Heart left ventricle (tissue), 16 donors: ENCODE measurements around the gene PHB1. TPM values are rescaled to one million over a fixed set of nuclear protein-coding genes. Genes with fewer than 3 reads are reported as not detected.

ENCODE experiments used
- ATAC-seq, 4 donors: fragments of 200-7000 bp; cut with Tn5 transposase; one replicate each; pipeline ENCODE4 v1.9.1; 2020 to 2022; ENCODE audit warnings: moderate library complexity in 4 of 4, mild to moderate bottlenecking in 3 of 4, moderate number of reproducible peaks in 1 of 4
- DNase-seq, 5 donors: peaks; one replicate each; pipeline ENCODE4 v3.0.0-alpha.2; 2020
- H3K27ac ChIP-seq, 12 donors: fragments of 200-600 bp; sonication (generic) in 4 of 12; one replicate each; pipeline versions ENCODE4 v1.5.0 to v1.8.0; 2016 to 2022; ENCODE audit warnings: mild to moderate bottlenecking in 2 of 12
- H3K27me3 ChIP-seq, 9 donors: fragments of 200-600 bp; sonication (generic) in 2 of 9; one replicate each; pipeline versions ENCODE4 v1.5.1 to v1.8.0; 2016 to 2022; ENCODE audit warnings: mild to moderate bottlenecking in 3 of 9
- H3K36me3 ChIP-seq, 9 donors: fragments of 200-600 bp; sonication (generic) in 2 of 9; one replicate each; pipeline versions ENCODE4 v1.5.0 to v1.8.0; 2018 to 2022; ENCODE audit warnings: mild to moderate bottlenecking in 2 of 9
- H3K4me1 ChIP-seq, 12 donors: fragments of 200-600 bp; sonication (generic) in 4 of 12; one replicate each; pipeline versions ENCODE4 v1.5.0 to v1.8.0; 2016 to 2022; ENCODE audit warnings: mild to moderate bottlenecking in 3 of 12
- H3K4me3 ChIP-seq, 12 donors: fragments of 200-600 bp; sonication (generic) in 4 of 12; one replicate each; pipeline versions ENCODE4 v1.5.0 to v1.8.0; 2017 to 2022; ENCODE audit warnings: mild to moderate bottlenecking in 9 of 12, moderate library complexity in 4 of 12
- H3K9me3 ChIP-seq, 12 donors: fragments of 200-600 bp; sonication (generic) in 4 of 12; one replicate each; pipeline versions ENCODE4 v1.5.0 to v1.8.0; 2016 to 2022; ENCODE audit warnings: mild to moderate bottlenecking in 1 of 12
- POLR2A ChIP-seq, 2 donors: fragments of 450-650 bp; IDR thresholded peaks; one replicate each; pipeline ENCODE4 v1.6.1; 2017; ENCODE audit warnings: antibody characterized with exemption in 2 of 2, mild to moderate bottlenecking in 2 of 2, moderate library complexity in 2 of 2
- WGBS, 4 donors: extraction: QIAGEN DNeasy Blood & Tissue Kit in 2 of 4; methylation state at CpG; one replicate each; pipeline versions ENCODE4 v1.1.5 to v1.1.7; 2013 to 2018; 5-methylcytosine and 5-hydroxymethylcytosine counted together
- intact Hi-C, 10 donors: fragments of 100-400 bp; cut with DNase I; formaldehyde crosslinking; loops; one replicate each; pipeline versions ENCODE4 v1.11.1 to v1.14.2; 2022
- polyA plus RNA-seq, 2 donors: library from polyadenylated mRNA; stranded (reverse); fragments of 200-250 nt; gene quantifications; one replicate each; pipeline ENCODE4 v1.2.3, GENCODE V29; 2013
- total RNA-seq, 9 donors: library from RNA; depleted of rRNA in 2 of 9; stranded (reverse); fragments of >200 nt in 2 of 9; fragmentation: NEBNext Ultra II Directional in 3 of 9; extraction: Animal tissue kit (Norgen Biotek cat#: 25700) in 3 of 9; gene quantifications; one replicate each; pipeline versions ENCODE4 v1.1.0 to v1.2.4, GENCODE V29; 2016 to 2023
- TF ChIP-seq, protein P1 (sequence below), 12 donors: fragments of 200-600 bp; sonication (generic) in 4 of 12; IDR thresholded peaks; one replicate each; pipeline versions ENCODE4 v1.5.0 to v1.8.0; 2018 to 2022; ENCODE audit warnings: antibody characterized with exemption in 12 of 12, mild to moderate bottlenecking in 5 of 12
- donor health status: ischemic (EF 13 %, LVEDD 7.1; RV severe dilation, severe dysfunction).
- donor health status: healthy with polysubstance abuse.
- donor health status: DM: no; HTN: yes; CAD: no.
- donor health status: DM: no; HTN: no; CAD: no.
- donor health status: ischemic (EF 25% LVEDD 6.9; RV normal size, moderate dysfunction).
- donor health status: ischemic (EF 25% LVEDD 5.7; RV mildly dilated, moderate dysfunction).
- donor health status: healthy.
- donor health status: DM: yes; HTN: yes; CAD: no.
- donor health status: ischemic (EF 35%, LVEDD 5.7; RV mildly dilated, moderate dysfunction).
- donor health status: nonischemic (EF 11% LVEDD 7.7; RV severe dilation, severe dysfunction).
- donor health status: DM: yes; HTN: yes; CAD: no.
- donor health status: PGD.
- donor health status: ischemic (EF 29% LVEDD 5.4; RV normal size, mild dysfunction).
- donor health status: nonischemic (EF 23%, LVEDD 6.1; RV moderate dilation, normal function).

The PHB1 gene
- total and polyA plus RNA-seq, 11 donors: 125 to 328 (median 211) TPM

DNA sequence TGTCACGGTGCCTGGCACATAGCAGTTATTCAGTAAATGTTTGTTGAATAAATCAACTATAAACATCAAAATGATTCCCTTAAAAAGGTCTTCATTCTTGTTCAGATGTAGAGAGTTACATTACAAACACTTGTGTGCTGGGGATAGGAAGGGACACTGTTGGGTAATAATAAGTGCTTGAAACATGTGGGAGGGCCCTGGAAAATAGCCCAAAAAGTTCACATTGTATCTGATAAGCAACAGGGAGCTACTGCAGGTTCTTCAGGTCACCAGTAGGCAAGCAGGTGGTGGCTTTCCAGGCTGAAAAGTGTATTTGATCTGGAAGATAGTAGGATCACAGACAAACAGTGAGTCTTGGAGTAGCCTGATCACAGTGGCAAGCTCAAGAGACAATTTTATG is 33.6 kb downstream of the PHB1 start:
- intact Hi-C loops: no loop called here
- Histone ChIP-seq H3K9me3 (no peaks in the 10 kb centered on the region), H3K4me1 (no peaks in the 10 kb centered on the region), H3K27ac (peak overlapping the region in 1 of 12 donors; percentile 76), H3K36me3 (no peaks in the 10 kb centered on the region), H3K4me3 (no peak overlapping the region), H3K27me3 (no peaks in the 10 kb centered on the region)
- WGBS, 4 donors: 71 to 91% (median 85%) methylated on average over 1 of the region's 1 CpG
- DNase-seq (no peak), ATAC-seq (no peak)
- no peak for TF ChIP-seq POLR2A (IDR thresholded peaks at IDR 0.05)
- TF ChIP-seq, protein P1, sequence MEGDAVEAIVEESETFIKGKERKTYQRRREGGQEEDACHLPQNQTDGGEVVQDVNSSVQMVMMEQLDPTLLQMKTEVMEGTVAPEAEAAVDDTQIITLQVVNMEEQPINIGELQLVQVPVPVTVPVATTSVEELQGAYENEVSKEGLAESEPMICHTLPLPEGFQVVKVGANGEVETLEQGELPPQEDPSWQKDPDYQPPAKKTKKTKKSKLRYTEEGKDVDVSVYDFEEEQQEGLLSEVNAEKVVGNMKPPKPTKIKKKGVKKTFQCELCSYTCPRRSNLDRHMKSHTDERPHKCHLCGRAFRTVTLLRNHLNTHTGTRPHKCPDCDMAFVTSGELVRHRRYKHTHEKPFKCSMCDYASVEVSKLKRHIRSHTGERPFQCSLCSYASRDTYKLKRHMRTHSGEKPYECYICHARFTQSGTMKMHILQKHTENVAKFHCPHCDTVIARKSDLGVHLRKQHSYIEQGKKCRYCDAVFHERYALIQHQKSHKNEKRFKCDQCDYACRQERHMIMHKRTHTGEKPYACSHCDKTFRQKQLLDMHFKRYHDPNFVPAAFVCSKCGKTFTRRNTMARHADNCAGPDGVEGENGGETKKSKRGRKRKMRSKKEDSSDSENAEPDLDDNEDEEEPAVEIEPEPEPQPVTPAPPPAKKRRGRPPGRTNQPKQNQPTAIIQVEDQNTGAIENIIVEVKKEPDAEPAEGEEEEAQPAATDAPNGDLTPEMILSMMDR (IDR thresholded peaks at IDR 0.05): no peak

DNA sequence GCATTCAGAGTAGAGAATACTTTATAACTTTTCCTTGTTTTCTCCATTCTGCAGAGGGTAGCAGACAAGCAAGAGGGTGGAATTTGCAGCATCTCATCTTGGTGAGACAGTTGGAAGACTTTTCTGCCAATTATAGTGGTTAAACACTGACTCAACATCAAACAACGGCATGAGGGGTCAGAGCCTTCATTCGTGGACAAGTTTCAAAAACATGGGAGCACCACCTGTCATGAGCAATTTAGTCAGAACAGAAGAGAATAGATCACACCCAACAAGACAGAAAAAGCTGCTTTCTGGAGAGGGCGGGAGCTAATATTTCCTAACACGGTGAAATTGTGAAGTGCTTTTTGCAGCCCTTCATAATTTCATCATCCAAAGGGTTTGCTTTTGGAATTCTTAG is 34.8 kb downstream of the PHB1 start:
- Histone ChIP-seq H3K27me3 (no peaks in the 10 kb centered on the region), H3K9me3 (no peaks in the 10 kb centered on the region), H3K36me3 (no peaks in the 10 kb centered on the region), H3K4me3 (no peak overlapping the region), H3K27ac (no peak overlapping the region), H3K4me1 (no peaks in the 10 kb centered on the region)
- WGBS, 4 donors: 83 to 91% (median 84%) methylated on average over 4 of the region's 4 CpGs
- intact Hi-C loops: no loop called here
- no peak for DNase-seq
- TF ChIP-seq, protein P1 (IDR thresholded peaks at IDR 0.05): no peak
- TF ChIP-seq POLR2A (IDR thresholded peaks at IDR 0.05): no peak
- ATAC-seq: no peak

DNA sequence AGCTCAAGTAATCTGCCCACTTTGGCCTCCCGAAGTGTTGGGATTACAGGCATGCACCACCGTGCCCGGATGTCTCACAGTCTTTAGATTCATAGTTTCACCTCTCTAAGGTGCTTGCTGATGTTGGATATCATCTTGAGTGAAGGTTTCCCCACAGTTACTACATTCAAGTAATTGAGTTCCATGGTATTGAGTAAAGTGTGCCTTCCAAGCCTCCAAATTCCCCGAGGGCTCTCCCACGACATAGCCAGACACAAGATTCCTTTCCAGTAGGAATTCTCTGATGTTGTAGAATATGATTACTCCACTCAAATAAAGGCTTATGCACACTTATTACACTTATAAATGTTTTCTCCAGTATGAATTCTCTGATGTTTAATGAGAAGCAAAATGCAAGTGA is 36.4 kb downstream of the PHB1 start:
- no peak for ATAC-seq
- 76 to 86% (median 83%) methylated on average over 5 of the region's 5 CpGs for WGBS, 4 donors
- H3K36me3 ChIP-seq: no peaks in the 10 kb centered on the region

DNA sequence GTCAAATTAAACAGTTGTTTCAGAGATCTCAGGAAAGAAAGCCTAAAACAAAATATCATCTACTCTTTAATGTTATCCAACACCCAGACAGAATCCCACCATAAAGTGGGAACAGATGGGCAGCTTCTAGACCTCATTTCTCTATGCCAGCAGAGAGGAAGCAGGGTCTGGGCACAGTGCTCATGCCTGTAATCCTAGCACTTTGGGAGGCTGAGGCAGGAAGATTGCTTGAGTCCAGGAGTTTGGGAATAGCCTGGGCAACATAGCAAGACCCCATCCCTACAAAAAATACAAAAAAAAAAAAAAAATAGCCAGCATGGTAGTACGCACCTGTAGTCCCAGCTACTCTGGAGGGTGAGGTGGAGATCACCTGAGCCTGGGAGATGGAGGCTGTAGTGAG is 39.1 kb downstream of the PHB1 start:
- no peak overlapping the region for H3K27ac ChIP-seq
- ATAC-seq (no peak), DNase-seq (no peak)
- TF ChIP-seq POLR2A (IDR thresholded peaks at IDR 0.05): no peak
- TF ChIP-seq, protein P1 (IDR thresholded peaks at IDR 0.05): no peak
- no peaks in the 10 kb centered on the region for H3K36me3 ChIP-seq
- intact Hi-C loops: no loop called here
- WGBS, 4 donors: 81 to 100% (median 98%) methylated on average over 1 of the region's 1 CpG
- H3K27me3 ChIP-seq: no peaks in the 10 kb centered on the region
- no peaks in the 10 kb centered on the region for H3K4me1 ChIP-seq
- H3K4me3 ChIP-seq: no peak overlapping the region
- no peaks in the 10 kb centered on the region for H3K9me3 ChIP-seq

More for the DNA sequence above, 36.4 kb downstream of the PHB1 start:
- TF ChIP-seq POLR2A (IDR thresholded peaks at IDR 0.05): no peak
- TF ChIP-seq, protein P1 (IDR thresholded peaks at IDR 0.05): no peak
- no peaks in the 10 kb centered on the region for H3K4me1 ChIP-seq
- intact Hi-C loops: no loop called here
- no peak for DNase-seq
- no peaks in the 10 kb centered on the region for H3K9me3 ChIP-seq
- no peak overlapping the region for H3K4me3 ChIP-seq
- H3K27me3 ChIP-seq: no peaks in the 10 kb centered on the region
- H3K27ac ChIP-seq: no peak overlapping the region
